Measurements from ENCODE around the gene KMT2E.

DNA sequence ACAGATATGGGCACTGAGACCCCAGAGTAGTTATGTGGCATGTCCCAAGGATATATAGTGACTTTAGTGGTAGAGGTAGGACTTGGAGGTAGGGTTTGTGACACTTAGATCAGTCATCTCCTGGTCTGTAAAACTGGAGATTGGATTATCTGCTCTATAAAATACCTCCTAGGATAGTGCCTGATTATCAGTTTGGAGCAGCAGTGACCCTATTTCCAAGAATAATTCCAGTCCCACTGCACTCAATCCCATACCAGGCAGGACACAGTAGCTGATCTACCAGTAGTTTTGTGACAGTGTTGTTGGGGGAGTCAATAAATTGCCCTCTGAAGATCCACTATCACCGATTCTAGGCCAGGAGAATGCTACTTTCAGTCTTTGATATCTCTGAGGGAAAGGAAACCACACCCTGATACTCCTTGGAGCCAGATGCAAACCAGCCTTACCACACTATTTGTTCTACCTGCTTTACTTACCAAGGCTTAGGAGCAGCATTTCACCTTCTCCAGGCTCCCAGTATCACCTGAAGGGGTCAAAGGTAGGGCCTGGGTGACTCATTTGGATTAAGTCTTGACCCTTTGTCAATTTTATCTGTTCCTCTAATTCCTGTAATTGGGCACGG is 30.6 kb downstream of the KMT2E start:
- TF ChIP-seq, protein P1, sequence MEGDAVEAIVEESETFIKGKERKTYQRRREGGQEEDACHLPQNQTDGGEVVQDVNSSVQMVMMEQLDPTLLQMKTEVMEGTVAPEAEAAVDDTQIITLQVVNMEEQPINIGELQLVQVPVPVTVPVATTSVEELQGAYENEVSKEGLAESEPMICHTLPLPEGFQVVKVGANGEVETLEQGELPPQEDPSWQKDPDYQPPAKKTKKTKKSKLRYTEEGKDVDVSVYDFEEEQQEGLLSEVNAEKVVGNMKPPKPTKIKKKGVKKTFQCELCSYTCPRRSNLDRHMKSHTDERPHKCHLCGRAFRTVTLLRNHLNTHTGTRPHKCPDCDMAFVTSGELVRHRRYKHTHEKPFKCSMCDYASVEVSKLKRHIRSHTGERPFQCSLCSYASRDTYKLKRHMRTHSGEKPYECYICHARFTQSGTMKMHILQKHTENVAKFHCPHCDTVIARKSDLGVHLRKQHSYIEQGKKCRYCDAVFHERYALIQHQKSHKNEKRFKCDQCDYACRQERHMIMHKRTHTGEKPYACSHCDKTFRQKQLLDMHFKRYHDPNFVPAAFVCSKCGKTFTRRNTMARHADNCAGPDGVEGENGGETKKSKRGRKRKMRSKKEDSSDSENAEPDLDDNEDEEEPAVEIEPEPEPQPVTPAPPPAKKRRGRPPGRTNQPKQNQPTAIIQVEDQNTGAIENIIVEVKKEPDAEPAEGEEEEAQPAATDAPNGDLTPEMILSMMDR (IDR thresholded peaks at IDR 0.05; ENCODE audit: low read depth, low read length, poor library complexity, severe bottlenecking) = no peak
- TF ChIP-seq EZH2phosphoT487 (IDR thresholded peaks at IDR 0.05; ENCODE audit: borderline replicate concordance, low read length) = no peak

Data from DOHH2 (cell line).